Fibroblast of skin of left biceps (primary cell): ENCODE measurements around the gene HDAC4.

Experiments
- DNase-seq, 2 experiments: peaks; one replicate each; pipeline ENCODE4 v3.0.0-alpha.2; 2013; ENCODE audit warnings: low read depth in 2 of 2

HDAC4 gene

DNA sequence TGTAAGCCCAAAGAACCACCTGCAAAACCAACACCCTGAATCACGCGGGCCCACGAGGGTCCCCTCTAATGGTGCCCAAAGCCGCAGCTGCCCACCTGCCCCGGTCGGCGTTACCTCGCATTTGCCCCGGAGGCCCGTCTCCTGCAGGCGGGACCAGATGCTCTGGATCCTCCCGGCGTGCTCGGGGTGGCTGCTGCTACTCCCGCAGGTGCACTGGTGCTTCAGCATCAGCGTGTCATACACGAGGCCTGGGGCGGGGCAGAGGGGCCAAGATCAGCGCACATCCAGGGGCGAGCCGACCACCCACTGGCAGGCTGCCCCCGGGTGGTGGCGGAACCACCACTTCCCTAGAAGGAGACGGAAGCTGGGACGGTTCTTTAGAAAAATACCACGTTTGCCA, 292.9 kb downstream of the HDAC4 start:
- no peak for DNase-seq

DNA sequence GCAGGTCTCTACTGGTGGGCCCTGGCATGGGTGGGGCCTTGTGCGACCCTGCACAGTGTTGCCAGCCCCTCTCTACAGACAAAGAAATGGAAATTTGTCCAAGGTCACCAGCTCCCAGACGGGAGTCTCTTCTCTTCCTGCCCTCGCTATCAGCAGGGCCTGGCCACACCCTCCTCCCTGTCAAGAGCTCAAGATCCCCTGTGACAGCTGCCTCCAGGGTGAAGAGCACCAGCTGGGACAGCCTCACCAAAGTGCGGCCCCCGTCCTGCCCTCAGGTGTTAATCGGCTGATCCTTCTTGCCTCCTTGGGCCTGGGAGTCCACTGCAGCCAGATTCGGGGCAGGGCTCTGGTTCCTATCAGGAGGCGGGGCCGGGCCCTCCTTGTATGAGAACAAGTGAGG, 293.9 kb downstream of the HDAC4 start:
- DNase-seq: no peak

DNA sequence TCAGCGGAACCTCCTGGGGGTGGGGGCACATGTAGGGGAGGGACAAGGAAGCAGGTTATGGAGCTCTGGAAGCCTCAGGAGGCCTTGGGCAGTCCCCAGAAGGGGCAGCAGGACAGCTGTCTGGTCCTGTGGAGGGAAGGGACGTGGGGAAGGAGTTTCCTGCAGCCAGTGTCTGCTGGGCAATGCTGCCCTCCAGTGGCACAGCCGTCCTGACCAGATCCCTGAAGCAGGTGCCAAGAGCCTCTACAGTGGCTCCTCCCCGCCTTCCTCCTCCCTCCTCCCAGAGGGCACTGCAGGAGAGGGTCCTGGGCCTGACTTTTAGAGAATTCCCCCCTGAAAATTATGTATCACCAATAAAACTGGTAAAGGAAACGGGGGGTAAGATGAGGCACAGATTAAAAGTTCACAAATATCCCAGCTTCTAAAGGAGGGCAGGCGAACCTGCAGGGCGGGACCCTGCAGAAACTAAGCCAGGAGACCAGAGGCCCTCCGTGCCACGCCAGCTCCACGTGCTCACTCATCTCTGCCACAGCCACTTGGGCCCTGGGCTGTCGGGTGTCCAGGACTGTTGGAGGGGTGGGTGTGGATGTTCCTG, 294.4 kb downstream of the HDAC4 start:
- peak; percentile 9 to 12 for DNase-seq

- no peak for DNase-seq
Measured at GRCh38 chr2:239105234-239105633, 295.6 kb downstream of the HDAC4 start.

DNA sequence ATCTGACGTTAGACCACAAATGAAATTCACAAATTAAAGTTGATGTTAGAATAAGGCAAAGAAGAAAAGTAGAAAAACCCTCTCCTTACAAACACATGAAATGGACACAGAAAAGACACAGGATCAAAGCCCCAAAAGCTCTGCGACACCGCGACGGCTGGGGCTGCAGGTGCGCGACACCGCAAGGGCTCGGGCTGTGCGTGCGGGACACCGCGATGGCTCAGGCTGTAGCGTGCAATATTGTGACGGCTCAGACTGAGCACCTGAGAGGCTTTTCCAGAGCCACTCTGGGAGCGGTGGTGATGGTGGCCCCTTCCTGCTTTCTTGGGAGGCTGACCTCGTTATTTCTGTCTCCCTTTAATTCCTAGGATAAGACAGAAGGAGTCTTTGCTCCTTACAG, 296.0 kb downstream of the HDAC4 start:
- DNase-seq: no peak

GRCh38 chr2:239103125-239104098, 297.4 kb downstream of the HDAC4 start:
- DNase-seq: no peak

DNA sequence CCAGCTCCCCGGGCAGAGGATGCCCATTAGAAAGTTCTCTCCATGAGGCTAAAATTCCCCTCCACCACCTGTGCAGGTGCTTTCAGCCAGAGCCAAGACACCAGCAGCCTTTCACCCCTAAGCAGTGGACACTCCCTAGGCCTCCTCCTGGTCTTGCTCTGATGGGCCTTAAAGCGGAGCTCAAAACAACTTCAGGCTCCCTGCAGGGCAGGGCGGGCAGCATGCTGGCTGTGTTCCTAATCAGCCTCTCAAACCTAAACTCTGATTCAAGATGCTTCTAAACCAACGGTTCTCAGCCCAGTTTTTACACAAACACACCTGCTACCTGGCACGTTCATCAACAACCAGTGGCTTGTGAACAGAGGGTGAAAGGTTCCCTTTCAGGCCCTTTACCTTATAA, 298.6 kb downstream of the HDAC4 start:
- no peak for DNase-seq

DNA sequence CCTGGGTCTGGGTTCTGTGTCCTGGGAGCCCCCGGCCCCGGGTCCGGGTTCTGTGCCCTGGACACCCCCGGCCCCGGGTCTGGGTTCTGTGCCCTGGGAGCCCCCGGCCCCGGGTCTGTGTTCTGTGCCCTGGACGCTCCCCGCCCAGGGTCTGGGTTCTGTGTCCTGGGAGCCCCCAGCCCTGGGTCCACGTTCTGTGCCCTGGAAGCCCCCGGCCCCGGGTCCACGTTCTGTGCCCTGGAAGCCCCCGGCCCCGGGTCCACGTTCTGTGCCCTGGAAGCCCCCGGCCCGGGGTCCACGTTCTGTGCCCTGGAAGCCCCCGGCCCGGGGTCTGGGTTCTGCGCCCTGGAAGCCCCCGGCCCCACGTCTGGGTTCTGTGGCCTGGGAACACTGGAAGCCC, 299.0 kb downstream of the HDAC4 start:
- DNase-seq: no peak

DNA sequence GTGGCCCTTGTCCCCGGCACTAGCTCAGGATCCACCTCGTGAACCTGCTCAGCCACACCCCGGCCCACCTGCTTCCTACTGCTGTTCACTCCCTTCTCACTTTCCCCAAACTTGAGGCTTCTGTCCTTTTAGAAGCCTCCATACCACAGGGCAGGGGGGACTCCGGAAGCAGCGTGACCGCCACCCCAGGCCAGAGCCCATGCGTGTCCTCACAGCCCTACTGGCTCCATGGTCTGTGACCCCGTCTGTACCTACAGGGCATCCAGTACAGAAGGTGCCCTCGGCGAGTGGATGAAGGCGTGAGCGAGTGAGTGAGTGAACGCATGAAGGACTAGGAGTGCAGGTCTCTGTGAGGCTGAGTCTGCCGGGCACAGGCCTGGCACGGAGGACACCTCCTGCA, 299.7 kb downstream of the HDAC4 start:
- DNase-seq: no peak

GRCh38 chr2:239099474-239099873, 301.3 kb downstream of the HDAC4 start:
- DNase-seq: no peak

- DNase-seq: no peak
Measured at GRCh38 chr2:239098288-239098970, 302.4 kb downstream of the HDAC4 start.

DNA sequence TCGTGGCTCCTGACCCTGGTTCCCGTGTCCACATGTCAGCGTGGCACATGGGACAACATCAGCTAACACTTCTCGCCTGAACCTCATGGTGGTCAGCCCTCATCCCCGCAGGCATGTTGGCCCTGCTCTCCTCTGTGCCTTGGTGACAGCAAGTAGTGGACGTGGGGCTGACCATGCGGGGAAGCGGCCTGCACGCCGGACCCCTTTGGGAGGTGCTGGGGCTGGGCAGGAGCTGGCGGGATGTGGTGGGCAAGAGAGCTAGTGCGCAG, 303.5 kb downstream of the HDAC4 start:
- no peak for DNase-seq

DNA sequence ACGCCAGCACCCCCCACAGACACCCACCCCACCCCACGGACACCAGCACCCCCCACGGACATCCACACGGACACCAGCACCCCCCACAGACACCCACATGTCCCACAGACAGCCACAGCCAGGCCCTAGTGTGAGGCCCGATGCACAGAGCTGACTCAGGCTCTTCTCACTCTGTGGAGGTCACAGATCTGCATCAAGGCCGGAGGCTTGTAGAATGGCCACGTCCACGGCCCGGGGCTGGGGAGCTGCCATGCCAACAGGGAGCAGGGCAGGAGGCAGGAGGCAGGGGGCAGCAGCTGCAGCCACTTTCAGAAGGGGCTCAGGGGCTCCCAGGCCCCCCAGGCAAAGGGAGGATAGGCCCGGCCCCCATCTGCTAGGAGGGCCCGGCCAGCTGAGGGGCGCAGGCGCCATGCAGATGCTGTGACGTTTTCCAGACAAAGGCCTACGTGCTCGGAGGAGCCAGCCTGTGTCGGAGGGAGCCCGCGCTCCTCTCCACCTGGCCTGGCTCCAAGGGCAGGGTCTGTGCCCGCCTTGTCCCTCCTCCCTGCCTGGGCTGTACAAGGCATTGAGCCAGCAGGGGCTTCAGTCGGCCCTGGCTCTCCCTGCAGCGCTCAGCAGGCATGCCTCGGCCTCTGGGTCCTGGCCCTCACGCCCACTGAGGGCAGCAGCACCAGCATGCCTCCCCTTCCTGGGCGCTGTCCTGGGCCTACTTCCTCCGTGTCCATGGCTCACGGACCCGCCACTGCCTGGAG, 304.0 kb downstream of the HDAC4 start:
- no peak for DNase-seq

GRCh38 chr2:239095460-239096081, 305.2 kb downstream of the HDAC4 start:
- no peak for DNase-seq

- DNase-seq: no peak
Measured at GRCh38 chr2:239094867-239095266, 306.0 kb downstream of the HDAC4 start.

DNA sequence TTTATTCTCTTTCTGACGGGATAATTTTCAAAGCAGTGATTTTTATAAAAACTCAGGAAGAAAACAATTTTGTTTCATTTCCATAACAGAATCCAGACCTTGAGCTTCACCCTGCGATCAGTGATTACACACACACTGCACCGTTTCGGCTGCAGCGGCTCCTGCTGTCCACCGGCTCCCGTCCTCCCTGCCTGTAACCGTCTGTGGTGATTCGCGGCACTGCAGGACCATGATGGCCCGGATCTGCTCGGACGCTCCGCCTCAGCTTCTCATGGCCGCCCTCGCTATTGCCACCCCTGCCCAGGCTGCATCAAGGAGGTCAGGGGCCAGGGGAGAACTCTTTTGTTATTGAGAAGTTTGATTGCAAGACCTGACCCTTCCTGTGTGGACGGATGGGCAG, 306.9 kb downstream of the HDAC4 start:
- DNase-seq: no peak

DNA sequence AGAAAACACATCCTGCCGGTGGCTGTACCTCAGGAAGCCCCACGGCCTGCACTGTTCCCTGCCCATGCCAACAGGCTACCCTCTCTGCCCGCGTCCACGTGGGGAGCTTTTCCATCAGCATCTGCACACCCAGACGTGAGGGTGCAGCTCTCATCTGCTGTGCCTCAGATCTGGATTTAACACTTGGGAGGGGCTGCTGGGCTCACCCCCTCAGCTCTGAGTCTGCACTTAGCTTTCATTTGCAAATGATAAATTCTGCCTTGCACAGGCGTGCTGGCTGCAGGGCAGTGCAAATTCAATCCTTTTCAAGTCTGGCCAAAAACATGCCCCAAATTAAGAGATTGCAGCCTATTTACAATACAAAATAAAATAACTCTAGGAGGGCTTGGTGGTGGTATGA, 307.3 kb downstream of the HDAC4 start:
- DNase-seq: no peak

- DNase-seq: no peak
Measured at GRCh38 chr2:239092571-239093294, 308.1 kb downstream of the HDAC4 start.

DNA sequence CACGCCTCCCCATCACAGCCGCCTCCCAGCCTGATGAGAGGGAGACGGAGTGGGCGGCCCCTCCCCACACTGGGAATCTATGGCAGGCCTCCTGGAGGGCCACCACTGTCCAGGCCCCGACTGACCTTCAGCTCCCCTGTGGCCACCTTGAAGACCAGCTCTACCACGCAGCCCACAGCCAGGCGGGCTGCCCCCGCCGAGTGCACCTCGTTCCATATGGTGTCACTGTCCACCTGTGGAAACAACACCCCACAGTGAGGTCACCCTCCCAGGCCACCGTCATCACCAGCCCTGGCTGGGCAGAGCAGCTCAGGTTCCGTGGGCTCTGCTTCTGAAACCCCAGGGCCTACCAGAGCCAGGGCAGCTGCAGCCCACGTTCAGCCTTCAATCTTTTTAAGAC, 310.9 kb downstream of the HDAC4 start:
- no peak for DNase-seq

GRCh38 chr2:239087046-239087710, 313.6 kb downstream of the HDAC4 start:
- DNase-seq: no peak
